ENCODE measurements around the gene GTSE1. TPM values are rescaled to one million over a fixed set of nuclear protein-coding genes. Genes with fewer than 3 reads are reported as not detected.

Gene GTSE1
- total and polyA plus RNA-seq, 2 of the 13 experiments (the other 11 are each of a cell fraction or from before 2014, with no cell fraction given): 10.7 to 13.5 TPM

GRCh38 chr22:46267431-46268279 lies 29.0 kb upstream of the GTSE1 start, which contains the start of gene TTC38 (continued):
- TF ChIP-seq RNF219 (CRISPR knock-in tag; IDR thresholded peaks at IDR 0.05) (peak; percentile 51; the same call in 1 of the 2 replicates), ZBTB34 (CRISPR knock-in tag; IDR thresholded peaks at IDR 0.05) (0 out of 2 replicates have a peak, but pooled peaks have one; percentile 42), ZBTB2 (CRISPR knock-in tag; IDR thresholded peaks at IDR 0.05; ENCODE audit: low read depth) (peak; percentile 62), TCF12 (IDR thresholded peaks at IDR 0.05) (no peak), TCF12 (CRISPR knock-in tag; IDR thresholded peaks at IDR 0.05) (no peak), KDM1A (CRISPR knock-in tag; IDR thresholded peaks at IDR 0.05) (no peak), ZNF263 (CRISPR knock-in tag; IDR thresholded peaks at IDR 0.05) (no peak), MXI1 (IDR thresholded peaks at IDR 0.05; ENCODE audit: borderline replicate concordance, low read depth, low read length) (peak; percentile 67; the same call in 1 of the 3 replicates), ZFP91 (CRISPR knock-in tag; IDR thresholded peaks at IDR 0.05; ENCODE audit: borderline replicate concordance) (peak; percentile 87; the same call in 1 of the 2 replicates), TP53 (CRISPR knock-in tag; conservative IDR thresholded peaks at IDR 0.05) (no peak), ZFP90 (CRISPR knock-in tag; IDR thresholded peaks at IDR 0.05; ENCODE audit: borderline replicate concordance) (no peak), ZNF83 (CRISPR knock-in tag; IDR thresholded peaks at IDR 0.05; ENCODE audit: borderline replicate concordance) (no peak), WIZ (CRISPR knock-in tag; IDR thresholded peaks at IDR 0.05) (no peak), REL (CRISPR knock-in tag; conservative IDR thresholded peaks at IDR 0.05) (peak; percentile 89), ZBTB44 (CRISPR knock-in tag; IDR thresholded peaks at IDR 0.05) (0 out of 2 replicates have a peak, but pooled peaks have one; percentile 17), GATA4 (IDR thresholded peaks at IDR 0.05; ENCODE audit: borderline replicate concordance, low read depth) (0 out of 2 replicates have a peak, but pooled peaks have one; percentile 22), SOX5 (CRISPR knock-in tag; IDR thresholded peaks at IDR 0.05; ENCODE audit: borderline replicate concordance) (0 out of 2 replicates have a peak, but pooled peaks have one; percentile 24), ZNF792 (CRISPR knock-in tag; IDR thresholded peaks at IDR 0.05) (peak; percentile 88), SP4 (CRISPR knock-in tag; IDR thresholded peaks at IDR 0.05) (peak; percentile 83), ZSCAN12 (CRISPR knock-in tag; IDR thresholded peaks at IDR 0.05) (no peak), ETV6 (CRISPR knock-in tag; conservative IDR thresholded peaks at IDR 0.05) (no peak; the same call in 1 of the 2 replicates)

Data from HepG2 (cell line).